ENCODE results near the gene AGR2.
"Not testable (repeated sequence)": the region's sequence is repeated elsewhere in the genome, so short reads cannot be mapped to it uniquely, and the experiment has no call there.

Gene AGR2

DNA sequence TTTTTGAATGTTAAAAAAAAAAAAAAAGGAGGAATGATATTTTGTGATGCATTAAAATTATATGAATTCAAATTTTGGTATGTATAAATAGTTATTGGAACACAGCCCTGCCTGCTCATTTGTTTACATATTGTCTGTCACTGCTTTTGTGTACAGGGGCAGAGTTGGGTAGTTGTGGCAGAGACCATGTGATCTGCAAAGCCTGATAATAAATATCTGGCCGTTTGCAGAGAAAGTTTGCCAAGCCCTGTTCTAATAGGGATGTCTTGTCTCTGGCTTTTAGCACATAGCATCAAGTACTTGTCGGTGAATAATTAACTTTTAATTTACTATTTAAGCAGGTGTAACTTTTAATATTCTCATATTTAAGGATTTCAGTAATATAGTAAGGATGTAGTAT lies 31.5 kb downstream of the AGR2 start:
- no peak for DNase-seq

DNA sequence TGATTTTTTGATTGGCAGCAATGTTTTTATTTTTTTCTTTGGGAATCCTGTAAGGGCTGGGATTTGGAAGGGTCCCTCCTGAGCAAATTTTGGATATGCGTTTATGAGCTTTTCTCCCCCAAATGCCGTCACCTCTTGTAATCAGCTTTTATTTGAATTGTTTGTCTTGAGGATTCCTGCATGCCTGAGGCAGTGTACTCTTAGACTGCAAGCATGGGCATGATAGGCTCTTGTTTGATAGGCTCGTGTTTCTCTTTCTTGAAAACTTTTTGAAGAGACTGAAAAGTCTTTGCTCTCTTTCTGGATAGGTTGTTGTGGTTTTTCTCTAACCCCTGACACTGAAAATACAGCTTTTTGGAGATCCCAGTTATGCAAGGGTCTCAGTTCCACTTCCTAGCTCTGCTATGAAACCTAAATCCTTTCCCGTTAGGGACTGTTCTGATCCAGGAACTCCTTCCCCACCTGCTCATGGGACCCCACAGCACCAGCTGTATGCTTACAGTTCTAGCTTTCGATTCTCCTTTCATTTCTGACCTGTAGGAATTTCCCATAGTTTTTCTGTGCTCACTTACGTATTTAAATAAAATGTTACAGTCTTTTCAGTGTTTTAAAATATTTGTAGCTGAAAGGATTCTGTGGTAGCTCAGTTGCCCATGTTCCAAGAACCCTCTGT lies 34.0 kb downstream of the AGR2 start:
- DNase-seq = no peak

DNA sequence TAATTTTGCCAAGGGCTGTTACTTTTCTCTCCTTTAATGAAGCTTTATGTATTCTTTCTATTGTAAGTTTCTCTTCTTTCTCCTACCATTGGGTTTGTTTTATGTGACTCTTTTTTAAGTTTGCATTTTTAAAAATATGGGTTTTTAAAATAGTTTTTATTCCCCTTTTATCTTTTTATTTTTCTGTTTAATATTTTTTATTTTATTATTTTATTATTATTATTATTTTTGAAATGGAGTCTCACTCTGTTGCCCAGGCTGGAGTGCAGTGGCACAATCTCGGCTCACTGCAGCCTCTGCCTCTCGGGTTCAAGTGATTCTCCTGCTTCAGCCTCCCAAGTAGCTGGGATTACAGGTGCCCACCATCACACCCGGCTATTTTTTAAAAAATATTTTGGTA lies 34.8 kb downstream of the AGR2 start:
- DNase-seq = not testable (repeated sequence)

DNA sequence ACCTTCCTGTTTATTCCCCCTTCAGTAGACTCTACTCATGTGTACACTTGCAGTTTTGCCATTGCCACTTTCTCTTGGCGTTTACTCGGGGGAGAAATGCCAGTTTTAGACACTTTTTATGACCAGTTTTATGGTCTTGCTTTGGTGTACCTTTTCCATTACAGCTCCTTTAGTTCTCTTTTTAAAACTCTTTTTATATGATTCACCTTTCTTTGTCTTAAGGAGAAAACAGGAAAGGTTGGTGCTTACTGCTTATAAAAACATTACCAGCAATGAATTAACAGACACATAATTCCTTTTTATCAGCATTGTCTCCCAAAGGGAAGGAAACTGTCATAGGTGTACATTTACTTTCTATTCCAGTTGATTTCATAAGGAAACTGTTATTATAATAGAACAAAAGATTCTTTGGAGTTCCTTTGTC lies 39.4 kb downstream of the AGR2 start:
- DNase-seq = no peak

DNA sequence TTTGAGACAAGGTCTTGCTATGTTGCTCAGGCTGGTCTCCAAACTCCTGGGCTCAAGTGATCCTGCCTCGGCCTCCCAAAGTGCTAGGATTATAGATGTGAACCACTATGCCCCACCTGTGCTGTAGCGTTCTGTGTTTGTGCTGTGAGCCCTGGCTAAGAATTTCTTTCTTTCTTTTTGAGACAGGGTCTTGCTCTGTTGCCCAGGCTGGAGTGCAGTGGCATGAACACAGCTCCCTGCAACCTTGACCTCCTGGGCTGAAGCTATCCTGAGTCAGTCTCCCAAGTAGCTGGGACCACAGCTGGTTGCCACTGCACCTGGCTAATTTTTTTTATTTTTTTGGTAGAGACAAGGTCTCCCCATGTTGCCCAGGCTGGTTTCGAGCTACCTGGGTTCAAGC lies 39.9 kb downstream of the AGR2 start:
- DNase-seq = no peak

DNA sequence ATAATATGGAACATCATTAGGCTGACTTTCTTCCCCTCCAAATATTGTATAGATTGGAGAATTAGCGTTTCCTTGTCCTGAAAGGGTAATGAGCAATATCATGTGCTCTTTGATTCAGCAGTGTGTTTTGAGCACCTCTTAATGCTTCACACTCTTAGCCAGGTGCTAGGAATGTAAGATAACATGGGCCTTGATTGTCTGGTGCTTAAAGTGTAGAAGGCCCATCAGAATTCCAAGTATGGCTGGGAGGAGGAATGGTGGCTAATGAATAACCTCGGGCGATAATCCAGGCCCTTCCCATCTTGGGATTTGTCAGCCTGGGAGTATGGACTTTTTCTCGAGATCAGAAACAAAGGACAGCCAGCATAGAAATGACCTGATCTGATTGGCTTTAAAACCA lies 42.6 kb downstream of the AGR2 start:
- no peak for DNase-seq

DNA sequence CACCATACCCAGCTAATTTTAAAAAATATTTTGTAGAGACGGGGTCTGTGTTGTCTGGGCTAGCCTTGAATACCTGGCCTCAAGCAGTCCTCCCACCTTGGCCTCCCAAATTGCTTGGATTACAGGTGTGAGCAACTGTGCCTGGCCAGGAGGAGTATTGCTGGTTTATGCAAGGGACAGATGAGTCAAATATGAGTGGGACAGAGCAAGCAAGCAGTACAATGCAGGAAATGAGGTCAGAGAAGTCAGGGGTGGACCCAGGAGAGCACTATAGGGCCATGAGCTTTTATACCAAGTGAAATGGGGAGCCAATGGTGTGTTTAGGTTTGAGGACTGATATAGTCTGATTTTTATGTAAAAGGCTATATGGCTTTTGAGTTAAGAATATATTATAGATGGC lies 45.0 kb downstream of the AGR2 start:
- no peak for DNase-seq

DNA sequence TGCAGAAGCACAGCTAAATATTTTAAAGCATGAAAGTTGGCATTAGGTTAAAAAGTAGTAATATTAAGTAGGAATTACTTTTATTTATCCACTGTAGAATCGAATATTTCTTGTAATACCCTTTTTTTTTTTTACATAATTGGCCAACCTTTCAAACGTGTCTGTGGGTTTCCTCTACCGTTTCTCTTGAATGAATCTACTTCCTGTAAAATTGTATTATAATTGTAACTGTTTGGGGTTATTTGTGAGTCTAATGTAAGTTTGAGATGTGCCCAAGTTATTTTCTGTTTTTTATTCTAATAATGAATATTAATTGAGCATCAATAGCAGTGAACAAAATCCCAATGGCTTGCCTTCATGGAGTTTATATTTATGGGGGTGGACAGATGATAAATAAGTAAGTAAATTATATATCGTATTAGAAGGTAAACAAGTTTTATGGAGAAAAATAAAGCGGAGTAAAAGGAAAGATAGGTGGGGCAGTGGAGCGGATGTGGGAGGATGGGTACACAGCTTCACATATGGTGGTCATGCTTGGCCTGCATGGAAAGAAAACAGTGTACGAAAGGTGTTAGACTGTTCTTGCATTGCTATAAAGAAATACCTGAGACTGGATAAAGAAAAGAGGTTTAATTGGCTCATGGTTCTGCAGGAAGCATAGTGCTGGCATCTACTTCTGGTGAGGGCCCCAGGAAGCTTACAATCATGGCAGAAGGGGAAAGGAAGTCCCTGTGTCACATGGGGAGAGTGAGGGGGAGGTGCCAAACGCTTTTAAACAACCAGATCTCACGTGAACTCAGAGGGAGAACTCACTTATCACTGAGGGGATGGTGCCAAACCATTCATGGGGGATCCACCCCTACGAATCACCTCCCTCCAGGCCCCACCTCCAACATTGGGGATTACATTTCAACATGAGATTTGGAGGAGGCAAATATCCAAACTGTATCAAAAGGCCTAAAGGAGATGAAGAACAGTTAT lies 45.9 kb downstream of the AGR2 start:
- DNase-seq = no peak

DNA sequence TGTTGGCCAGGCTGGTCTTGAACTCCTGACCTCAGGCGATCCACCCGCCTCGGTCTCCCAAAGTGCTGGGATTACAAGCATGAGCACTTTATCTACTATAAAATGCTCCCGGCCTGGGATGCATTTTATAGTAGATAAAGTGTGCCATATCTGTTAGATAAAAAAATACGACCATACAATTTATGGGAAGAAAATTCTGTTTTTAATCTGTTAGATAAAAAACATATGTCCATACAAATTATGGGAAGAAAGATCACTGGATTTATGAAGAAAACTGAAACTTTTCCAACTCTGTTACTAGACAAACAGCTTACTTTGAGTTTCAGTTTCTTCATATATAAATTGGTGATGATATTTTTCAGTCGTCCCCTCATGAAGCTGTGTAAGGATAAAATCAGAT lies 46.8 kb downstream of the AGR2 start:
- no peak for DNase-seq

DNA sequence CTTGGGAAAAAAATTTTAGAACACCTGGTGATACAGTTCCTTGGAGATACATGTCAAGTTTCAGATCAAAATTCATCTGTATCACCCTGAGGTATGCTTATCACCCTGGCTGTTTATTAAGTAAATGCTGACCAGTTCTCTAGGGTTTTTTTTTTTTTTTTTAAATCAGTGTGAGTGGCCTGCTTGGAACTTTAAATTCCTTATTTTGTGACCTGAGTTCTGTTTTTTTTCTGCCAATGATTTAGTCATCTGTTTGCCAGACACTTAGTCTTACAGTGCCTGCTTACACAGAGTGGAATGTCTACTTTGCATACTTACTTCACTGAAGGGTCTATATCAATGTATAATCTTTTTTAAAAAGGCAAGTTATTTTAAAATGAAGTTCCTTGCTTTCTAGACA lies 49.4 kb downstream of the AGR2 start:
- DNase-seq = no peak

DNA sequence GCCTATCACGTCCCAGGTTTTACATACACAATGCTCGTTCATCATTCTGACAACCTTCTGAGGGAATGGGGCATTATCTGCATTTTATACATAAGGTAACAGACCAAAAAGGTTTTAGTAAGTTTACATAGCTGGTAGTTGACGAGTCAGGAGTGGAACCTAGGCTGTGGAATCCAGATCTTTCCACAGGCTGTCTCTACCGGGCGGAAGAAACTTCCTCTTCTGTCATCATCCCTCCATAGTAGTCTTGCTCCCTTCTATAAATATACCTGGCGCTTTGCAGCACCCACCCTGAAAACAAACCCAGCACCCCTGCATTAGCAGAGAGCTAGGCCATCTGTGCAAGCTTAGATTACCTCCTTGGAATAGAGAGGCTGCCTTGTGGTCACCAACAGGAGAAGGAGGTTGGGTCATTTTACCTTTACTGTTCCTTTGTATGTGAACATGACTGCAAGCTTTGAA lies 49.9 kb downstream of the AGR2 start:
- DNase-seq = no peak

DNA sequence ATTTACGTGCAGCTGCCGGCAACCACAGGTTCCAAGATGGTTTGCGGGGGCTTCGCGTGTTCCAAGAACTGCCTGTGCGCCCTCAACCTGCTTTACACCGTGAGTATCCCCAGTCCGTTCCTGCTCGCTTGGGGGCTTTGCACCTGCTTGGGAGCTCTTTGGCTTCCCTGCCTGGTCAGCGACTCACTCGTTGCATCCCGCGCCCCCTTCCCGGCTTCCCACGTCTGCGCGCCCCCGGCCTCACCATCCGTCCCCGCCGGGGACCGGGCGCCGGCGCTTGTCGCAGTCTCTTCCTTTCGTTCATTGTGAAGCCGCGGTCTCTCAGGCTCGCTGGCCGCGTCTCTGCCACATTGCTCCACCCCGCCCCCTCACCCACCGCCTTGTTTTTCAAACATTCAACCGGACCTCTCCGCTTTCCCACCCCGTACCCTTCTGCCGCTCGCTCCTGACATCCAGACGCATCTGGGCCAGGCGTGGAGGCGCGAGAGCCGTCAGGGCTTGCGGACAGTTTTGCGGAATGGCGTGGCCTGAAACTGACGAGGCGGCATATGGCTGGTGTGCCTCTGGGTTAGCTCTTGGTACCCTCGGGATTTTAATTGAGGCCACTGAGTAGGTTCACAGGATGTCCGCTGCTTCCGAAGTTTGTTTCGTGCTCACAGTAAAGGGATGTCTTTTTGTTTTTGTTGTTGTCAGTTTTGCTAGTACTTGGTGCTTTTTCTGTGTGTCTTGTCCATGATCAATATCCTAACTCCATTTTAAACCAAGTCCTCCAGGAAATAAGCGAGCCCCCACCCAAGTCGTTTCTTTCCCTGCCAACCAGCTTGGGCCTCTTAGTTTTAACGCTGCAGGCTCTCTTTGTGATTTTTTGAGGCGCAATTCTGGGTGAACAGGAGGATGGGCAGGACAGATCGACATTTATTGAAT lies 50.6 kb downstream of the AGR2 start:
- DNase-seq = no peak

DNA sequence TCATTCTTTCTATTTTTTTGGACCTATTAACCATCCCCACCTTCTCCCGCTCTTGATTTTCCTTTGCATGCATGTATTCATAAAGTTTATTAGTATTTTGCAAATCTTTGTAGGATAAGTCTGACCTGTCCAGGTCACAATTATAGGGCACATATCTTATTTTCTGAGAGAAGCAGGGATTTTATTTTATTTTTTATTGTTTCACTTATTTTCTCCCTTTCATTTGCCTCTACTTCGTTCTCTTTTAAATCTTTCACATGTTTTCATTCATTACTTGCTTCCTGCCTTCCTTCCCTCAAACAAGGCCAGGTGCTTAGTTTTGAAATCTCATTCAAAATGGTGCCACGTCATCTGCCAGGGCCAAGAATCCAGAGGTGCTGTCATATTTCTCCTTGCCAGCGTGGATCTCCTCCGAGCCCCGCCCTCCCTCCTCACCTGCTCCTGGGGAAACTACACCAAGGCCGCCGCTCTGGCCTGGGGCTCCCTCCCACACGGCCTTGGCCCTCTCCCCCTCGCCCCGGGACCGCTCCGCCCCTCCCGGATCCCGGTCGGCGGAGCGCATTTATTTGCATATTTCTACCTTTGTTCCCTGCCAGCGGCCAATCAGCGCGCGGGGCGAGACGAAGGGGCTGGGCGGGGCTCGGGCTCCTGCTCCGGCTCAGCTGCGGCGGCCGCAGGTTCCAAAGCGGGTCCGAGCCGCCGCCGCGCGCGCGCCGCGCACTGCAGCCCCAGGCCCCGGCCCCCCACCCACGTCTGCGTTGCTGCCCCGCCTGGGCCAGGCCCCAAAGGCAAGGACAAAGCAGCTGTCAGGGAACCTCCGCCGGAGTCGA lies 51.5 kb downstream of the AGR2 start, which contains the start of gene TSPAN13:
TSS of gene TSPAN13 (plus strand) at position 654 of the 830 bp plus-strand sequence. CDS start 213 bp downstream, outside the sequence.
- DNase-seq = no peak

DNA sequence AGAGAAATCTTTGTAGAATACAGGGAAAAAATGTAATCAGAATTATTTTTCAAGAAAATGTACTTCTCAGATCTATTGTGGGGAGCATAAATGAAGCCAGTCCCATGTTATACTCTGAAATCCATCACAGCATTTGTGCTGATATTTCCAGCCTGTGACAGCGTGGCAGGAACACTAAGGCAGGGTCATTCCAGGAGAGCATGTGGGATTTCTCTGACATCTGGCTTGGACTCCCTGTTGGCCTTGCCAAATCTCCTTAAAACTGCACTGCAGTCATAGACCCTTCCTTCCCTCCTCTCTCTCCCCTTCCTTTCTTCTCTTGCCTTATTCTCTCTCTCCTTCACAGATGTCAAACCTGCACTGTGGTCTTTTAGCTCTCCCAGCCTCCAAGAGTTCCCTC lies 57.7 kb downstream of the AGR2 start:
- no peak for DNase-seq

DNA sequence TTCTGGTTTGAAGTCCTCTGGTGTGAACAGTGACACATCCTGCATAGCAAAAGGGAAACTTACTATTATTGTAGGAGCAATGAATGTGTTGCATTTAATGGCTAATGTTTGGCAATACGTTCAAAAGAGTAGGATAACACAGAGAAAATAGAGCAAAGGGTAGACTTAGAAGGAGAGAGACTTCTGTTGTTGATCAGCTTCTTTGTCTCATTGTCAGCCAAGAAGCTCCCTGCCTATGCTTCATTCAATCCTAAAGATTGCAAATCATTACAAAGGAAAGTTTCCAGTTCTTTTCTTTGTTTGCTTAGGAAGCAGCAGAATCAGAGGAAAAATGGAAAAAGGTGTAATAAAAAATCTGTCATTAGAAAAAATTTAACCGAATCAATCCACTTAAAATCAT lies 59.2 kb downstream of the AGR2 start:
- no peak for DNase-seq

DNA sequence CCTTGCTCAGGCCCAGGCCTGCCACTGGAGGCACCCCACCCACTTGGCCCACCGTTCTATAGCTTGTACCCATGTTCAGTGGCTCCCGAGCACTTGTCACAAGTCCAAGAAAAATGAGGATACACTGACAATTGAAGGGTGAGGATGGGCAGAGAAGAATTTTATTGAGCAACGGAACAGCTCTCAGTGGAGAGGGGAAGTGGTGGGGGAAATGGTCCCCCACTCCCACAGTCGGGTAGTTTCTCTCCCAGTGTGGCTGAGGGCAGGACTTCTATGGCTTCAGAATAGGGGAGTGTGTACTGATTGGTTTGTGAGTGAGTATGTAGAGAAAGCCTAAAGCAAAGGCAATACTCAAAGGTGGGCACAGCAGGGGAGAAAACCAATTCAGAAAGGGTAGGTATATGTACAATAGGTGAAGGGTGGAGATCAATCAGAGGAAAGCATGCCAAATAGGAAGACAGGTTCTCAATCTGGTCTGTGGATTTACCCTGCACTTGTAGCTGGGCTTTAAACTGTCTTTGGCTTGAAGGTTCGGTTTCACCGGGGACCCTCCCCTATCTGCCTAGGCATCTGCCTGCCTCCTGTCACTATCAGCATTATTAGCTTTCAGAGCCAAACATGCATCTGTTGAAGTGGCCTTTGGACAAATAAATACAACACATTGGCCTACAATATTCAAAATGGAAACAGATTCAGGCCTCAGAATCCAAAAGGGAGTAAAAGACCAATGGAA lies 60.1 kb downstream of the AGR2 start:
- DNase-seq = no peak

DNA sequence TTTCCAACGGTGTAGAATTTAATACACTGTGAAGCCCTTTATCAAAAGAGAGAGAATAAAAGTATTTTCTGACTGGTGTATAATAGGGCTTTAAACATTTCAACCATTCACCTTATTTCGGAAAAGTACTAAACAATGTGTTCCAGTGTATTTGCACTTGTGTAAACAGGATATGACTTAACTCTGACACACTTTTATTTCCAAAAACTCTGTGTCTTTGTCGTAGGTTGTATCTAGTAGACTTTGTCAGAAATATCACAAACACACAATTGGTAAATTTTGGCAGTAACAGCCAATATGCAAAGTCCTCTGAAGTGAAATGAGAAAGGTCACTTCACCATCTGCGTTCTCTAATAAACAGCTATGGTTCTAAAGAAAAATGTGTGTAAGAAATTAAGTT lies 61.6 kb downstream of the AGR2 start:
- no peak for DNase-seq

DNA sequence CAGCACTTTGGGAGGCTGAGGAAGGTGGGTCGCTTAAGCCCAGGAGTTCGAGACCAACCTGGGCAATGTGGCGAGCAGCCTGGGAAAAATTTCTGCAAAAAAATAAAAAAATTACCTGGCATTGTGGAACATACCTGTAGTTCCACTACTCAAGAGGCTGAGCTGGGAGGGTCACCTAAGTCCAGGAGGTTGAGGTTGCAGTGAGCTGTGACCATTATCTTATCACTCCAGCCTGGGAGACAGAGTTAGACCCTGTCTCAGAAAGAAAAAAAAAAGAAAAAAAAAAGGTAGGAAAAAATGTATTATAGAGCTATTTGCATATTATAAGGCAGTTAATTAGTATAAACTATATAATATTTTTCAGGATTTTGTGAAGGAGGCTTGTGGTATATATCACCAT lies 62.3 kb downstream of the AGR2 start:
- no peak for DNase-seq

Measured in amniotic stem cell (primary cell).